BE2C (cell line): ENCODE data around the gene CDH4.

Source experiments
- DNase-seq: peaks from one replicate; pipeline ENCODE4 v3.0.0-alpha.2; 2020
- H3K27me3 ChIP-seq: fragments of 250-450 bp; sonication (Bioruptor Pico); 2 replicates; pipeline ENCODE4 v1.5.1; 2020; ENCODE audit warnings: mild to moderate bottlenecking
- H3K36me3 ChIP-seq: fragments of 250-450 bp; sonication (Bioruptor Pico); 2 replicates; pipeline ENCODE4 v1.5.1; 2020; ENCODE audit warnings: mild to moderate bottlenecking
- H3K4me1 ChIP-seq: fragments of 250-450 bp; sonication (Bioruptor Pico); 2 replicates; pipeline ENCODE4 v1.5.1; 2020
- H3K4me3 ChIP-seq: 2 replicates; pipeline ENCODE4 v1.5.1; 2011; ENCODE audit warnings: low read depth, low read length
- H3K9me3 ChIP-seq: fragments of 250-450 bp; sonication (Bioruptor Pico); 2 replicates; pipeline ENCODE4 v1.5.1; 2020
- TF ChIP-seq, protein P1 (sequence below): IDR thresholded peaks from 2 replicates; pipeline ENCODE4 v1.5.1; 2012; ENCODE audit warnings: mild to moderate bottlenecking, low read depth, low read length

The CDH4 gene

DNA sequence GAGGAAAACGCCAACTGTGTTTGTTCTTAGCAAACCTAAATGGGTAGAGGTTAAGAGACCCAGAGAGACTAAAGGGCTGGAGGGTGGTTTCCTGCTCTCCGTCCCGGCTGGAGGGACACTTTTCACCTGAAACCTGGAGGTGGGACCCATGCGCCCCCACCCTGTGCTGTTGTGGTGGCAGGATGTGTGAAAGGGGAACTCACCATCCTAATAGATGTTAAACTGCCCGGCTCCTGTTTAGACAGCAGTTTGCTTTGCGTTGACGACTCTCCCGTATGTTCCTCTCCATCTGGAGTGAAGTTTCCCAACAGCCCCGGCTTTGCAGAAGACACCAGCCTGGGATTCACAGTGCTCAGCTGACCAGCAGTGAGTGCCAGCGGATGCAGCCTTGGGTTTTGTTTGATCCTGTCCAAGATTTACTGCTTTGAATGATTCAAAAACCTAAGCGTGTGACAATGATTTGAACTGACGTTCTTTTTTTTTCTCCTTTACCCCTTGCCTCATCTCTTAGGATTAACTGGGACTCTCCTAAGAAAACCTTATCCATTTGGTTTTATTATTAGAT lies 66.0 kb downstream of the CDH4 start:
- no peak overlapping the region for H3K4me3 ChIP-seq
- no peaks in the 10 kb centered on the region for H3K27me3 ChIP-seq

DNA sequence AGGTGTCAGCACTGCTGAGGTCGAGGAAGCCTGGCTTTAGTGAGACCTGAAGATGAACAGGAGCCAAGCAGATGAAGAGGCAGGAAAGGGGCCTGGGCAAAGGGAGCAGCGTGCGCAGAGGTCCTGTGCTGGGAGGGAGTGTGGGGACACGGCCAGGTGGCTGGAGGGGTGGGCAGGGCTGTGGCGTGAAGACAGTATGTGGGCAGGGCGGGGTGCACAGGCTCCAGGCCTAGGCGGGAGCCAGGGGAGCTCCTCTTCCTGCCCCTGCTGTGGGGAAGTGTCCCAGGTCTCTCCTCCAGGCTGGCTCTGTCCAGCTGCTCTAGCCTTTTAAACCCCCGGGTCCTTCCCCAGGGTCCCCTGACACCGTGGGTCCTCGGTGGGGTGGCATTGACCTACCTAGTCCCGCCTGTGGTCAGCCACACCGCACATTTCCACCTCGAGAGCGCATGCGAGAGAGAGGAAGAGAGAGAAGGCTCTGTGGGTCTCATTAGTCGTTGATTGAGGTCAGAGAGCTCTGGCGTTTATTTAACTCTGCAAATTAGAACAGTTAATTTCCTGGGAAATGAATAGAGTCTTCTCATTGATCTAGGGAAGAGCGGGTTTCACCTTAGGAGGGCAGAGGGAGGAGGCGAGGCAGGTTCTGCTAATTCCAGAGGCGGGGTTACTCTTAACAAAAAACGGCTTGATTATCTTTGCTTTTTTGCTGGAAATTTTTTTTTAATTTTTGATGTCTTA lies 68.8 kb downstream of the CDH4 start:
- TF ChIP-seq, protein P1, sequence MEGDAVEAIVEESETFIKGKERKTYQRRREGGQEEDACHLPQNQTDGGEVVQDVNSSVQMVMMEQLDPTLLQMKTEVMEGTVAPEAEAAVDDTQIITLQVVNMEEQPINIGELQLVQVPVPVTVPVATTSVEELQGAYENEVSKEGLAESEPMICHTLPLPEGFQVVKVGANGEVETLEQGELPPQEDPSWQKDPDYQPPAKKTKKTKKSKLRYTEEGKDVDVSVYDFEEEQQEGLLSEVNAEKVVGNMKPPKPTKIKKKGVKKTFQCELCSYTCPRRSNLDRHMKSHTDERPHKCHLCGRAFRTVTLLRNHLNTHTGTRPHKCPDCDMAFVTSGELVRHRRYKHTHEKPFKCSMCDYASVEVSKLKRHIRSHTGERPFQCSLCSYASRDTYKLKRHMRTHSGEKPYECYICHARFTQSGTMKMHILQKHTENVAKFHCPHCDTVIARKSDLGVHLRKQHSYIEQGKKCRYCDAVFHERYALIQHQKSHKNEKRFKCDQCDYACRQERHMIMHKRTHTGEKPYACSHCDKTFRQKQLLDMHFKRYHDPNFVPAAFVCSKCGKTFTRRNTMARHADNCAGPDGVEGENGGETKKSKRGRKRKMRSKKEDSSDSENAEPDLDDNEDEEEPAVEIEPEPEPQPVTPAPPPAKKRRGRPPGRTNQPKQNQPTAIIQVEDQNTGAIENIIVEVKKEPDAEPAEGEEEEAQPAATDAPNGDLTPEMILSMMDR, result no peak
- H3K4me1 ChIP-seq, result no peaks in the 10 kb centered on the region
- no peaks in the 10 kb centered on the region for H3K36me3 ChIP-seq
- H3K9me3 ChIP-seq, result no peaks in the 10 kb centered on the region
- H3K4me3 ChIP-seq, result no peak overlapping the region
- H3K27me3 ChIP-seq, result no peaks in the 10 kb centered on the region
- DNase-seq, result no peak

More for the DNA sequence above, 66.0 kb downstream of the CDH4 start:
- DNase-seq, result no peak
- Histone ChIP-seq H3K4me1 (no peaks in the 10 kb centered on the region), H3K36me3 (no peaks in the 10 kb centered on the region), H3K9me3 (no peaks in the 10 kb centered on the region)
- TF ChIP-seq, protein P1, result no peak

DNA sequence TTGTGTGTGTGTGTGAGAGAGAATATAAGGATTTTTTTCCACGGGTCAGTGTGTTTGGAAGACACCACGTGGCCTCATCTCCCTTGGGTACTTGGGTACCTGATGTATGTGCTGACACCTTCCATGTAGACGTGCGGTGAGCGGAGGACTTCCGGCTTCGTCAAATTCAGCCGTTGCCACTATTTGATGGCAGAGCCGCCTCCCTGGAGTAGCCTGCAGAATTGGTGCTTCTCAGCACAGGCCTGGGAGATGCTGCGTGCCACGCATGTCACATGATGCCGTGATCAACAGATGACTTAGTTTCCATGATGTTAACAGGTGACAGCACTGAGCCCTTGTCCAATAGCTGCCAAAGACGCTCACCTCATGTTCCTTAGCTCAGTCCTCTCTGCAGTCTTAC lies 69.4 kb downstream of the CDH4 start:
- Histone ChIP-seq H3K4me1 (no peaks in the 10 kb centered on the region), H3K27me3 (no peaks in the 10 kb centered on the region), H3K4me3 (no peak overlapping the region), H3K9me3 (no peaks in the 10 kb centered on the region), H3K36me3 (no peaks in the 10 kb centered on the region)
- DNase-seq, result no peak
- TF ChIP-seq, protein P1, result no peak

DNA sequence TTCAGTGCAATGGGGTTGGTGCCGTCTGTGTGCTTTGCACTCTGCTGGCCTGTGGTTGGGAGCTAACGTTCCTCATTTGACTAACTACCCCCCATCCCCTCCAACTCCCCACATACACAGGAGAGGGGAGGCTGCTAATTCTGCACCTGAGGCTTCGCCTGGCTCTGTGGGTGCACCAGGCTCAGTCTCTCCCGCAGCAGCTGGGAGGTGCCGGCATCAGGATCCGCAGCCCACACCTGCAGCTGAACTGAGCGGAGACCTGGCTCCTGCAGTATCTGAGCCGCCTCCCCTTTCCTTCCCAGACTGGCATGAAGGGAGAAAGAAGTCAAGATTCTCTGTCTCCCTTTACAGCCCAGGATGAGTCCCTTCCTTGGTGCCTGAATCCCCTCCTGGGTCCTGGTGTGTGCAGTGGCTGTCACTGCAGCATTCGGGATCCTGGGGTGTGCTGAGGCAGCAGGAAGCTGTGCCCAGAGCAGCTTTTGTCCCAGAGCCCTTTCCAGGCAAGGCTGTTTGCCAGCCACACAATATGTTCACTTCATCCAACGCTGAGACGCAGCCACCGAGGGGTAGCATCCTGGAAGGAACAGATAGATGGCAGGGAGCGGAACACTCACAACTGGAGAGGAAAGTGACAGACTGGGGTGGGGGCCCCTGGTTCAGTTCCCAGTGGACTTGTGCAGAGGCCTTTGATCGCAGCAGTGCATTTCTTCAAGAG lies 70.2 kb downstream of the CDH4 start:
- Histone ChIP-seq H3K9me3 (no peaks in the 10 kb centered on the region), H3K27me3 (no peaks in the 10 kb centered on the region), H3K36me3 (no peaks in the 10 kb centered on the region), H3K4me1 (no peaks in the 10 kb centered on the region), H3K4me3 (no peak overlapping the region)
- TF ChIP-seq, protein P1, result no peak
- no peak for DNase-seq

DNA sequence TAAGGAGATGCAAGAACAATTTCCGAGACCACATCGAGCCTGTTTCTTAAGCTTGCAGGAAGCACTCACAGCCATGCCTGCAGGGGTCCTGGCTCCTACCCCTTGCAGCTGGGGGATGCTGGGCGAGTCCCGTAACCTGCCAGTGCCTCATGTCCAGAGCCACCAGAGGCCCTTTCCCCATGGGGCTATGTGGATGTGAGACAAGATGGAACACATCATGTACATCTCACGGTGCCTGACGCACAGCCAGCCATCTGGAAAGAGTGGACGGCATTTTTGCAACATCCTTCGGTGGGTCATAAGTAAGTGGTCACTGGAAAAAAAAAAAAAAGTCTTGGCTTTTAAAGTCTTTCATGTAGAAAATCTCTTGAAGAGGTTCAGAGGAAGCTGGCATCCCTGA lies 72.8 kb downstream of the CDH4 start:
- no peaks in the 10 kb centered on the region for H3K27me3 ChIP-seq
- TF ChIP-seq, protein P1, result no peak
- no peak for DNase-seq

DNA sequence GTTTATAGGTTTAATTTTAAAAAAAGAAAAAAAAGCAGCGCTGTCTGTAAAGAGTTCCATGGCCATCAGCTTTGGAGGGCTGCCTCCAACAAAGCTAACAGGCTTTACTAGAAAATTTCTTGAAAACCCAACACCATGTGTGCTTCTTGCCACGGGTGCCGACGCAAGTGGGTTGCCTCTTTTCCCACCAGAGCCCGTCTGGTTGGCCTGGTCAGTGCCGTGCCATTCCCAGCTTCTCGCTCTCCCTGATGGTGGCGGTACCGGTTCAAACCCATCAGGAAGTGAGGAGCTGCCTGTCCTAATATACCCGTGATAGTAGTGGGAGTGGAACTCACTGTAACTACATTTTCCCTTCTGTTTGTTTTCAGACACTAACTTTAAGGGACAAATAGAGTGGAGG lies 73.7 kb downstream of the CDH4 start:
- Histone ChIP-seq H3K36me3 (no peaks in the 10 kb centered on the region), H3K4me1 (no peaks in the 10 kb centered on the region), H3K27me3 (no peaks in the 10 kb centered on the region), H3K9me3 (no peaks in the 10 kb centered on the region), H3K4me3 (no peak overlapping the region)
- no peak for DNase-seq
- TF ChIP-seq, protein P1, result no peak

More for the DNA sequence above, 72.8 kb downstream of the CDH4 start:
- no peaks in the 10 kb centered on the region for H3K4me1 ChIP-seq
- no peaks in the 10 kb centered on the region for H3K9me3 ChIP-seq
- H3K4me3 ChIP-seq, result no peak overlapping the region
- no peaks in the 10 kb centered on the region for H3K36me3 ChIP-seq
